Karpas-422 (cell line): ENCODE measurements around the gene SEPTIN8. TPM values are rescaled to one million over a fixed set of nuclear protein-coding genes. Genes with fewer than 3 reads are reported as not detected.

Source experiments
- DNase-seq: peaks from one replicate; pipeline ENCODE4 v3.0.0-alpha.2; 2015
- H2AFZ ChIP-seq: fragments of 200-600 bp; sonication (generic); 2 replicates; pipeline ENCODE4 v1.6.1; 2014; ENCODE audit warnings: antibody characterized with exemption, low read length, mixed read lengths
- H3K27ac ChIP-seq: fragments of 200-600 bp; sonication (generic); 2 replicates; pipeline ENCODE4 v1.5.1; 2014; ENCODE audit warnings: mild to moderate bottlenecking, low read length, moderate library complexity
- H3K27me3 ChIP-seq: fragments of 200-600 bp; sonication (generic); 2 replicates; pipeline ENCODE4 v1.6.1; 2014; ENCODE audit warnings: low read length, mixed read lengths
- H3K36me3 ChIP-seq: fragments of 200-600 bp; sonication (generic); 2 replicates; pipeline ENCODE4 v1.6.1; 2014; ENCODE audit warnings: low read length, mixed read lengths; ENCODE audit not compliant: insufficient read depth
- H3K4me1 ChIP-seq: fragments of 200-600 bp; sonication (generic); 2 replicates; pipeline ENCODE4 v1.6.1; 2014; ENCODE audit warnings: mild to moderate bottlenecking, low read length, mixed read lengths
- H3K4me2 ChIP-seq: fragments of 200-600 bp; sonication (generic); 2 replicates; pipeline ENCODE4 v1.6.1; 2014; ENCODE audit warnings: low read length, low read depth, mild to moderate bottlenecking; ENCODE audit not compliant: poor library complexity, severe bottlenecking
- H3K4me3 ChIP-seq: fragments of 200-600 bp; sonication (generic); 2 replicates; pipeline ENCODE4 v1.5.1; 2014; ENCODE audit warnings: mild to moderate bottlenecking, antibody characterized with exemption, low read length, mixed read lengths
- H3K79me2 ChIP-seq: fragments of 200-600 bp; sonication (generic); 2 replicates; pipeline ENCODE4 v1.6.1; 2014; ENCODE audit warnings: mild to moderate bottlenecking, low read length, mixed read lengths
- H3K9ac ChIP-seq: fragments of 200-600 bp; sonication (generic); 2 replicates; pipeline ENCODE4 v1.6.0; 2014; ENCODE audit warnings: low read length
- H3K9me2 ChIP-seq: fragments of 200-600 bp; sonication (generic), shearing (Covaris generic); replicated peaks from 2 replicates; pipeline ENCODE4 v1.6.0; 2014; ENCODE audit warnings: mild to moderate bottlenecking, low read length, moderate library complexity; ENCODE audit not compliant: insufficient read depth
- H3K9me3 ChIP-seq: fragments of 300-700, 200-600 bp; sonication (generic); 2 replicates; pipeline ENCODE4 v1.6.1; 2014; ENCODE audit warnings: low read length, mixed read lengths
- H4K20me1 ChIP-seq: fragments of 200-600 bp; sonication (generic); 2 replicates; pipeline ENCODE4 v1.6.1; 2014; ENCODE audit warnings: mild to moderate bottlenecking, antibody characterized with exemption, low read length, low read depth; ENCODE audit not compliant: insufficient read depth
- total RNA-seq: library from RNA; depleted of rRNA; stranded (reverse); fragments of >200 nt; shearing (Covaris generic); gene quantifications from 2 replicates; pipeline ENCODE4 v1.2.3, GENCODE V29; 2014; ENCODE audit warnings: low replicate concordance

The SEPTIN8 gene
- total RNA-seq, 1 experiment from 2014 or later: 4.1 TPM

DNA sequence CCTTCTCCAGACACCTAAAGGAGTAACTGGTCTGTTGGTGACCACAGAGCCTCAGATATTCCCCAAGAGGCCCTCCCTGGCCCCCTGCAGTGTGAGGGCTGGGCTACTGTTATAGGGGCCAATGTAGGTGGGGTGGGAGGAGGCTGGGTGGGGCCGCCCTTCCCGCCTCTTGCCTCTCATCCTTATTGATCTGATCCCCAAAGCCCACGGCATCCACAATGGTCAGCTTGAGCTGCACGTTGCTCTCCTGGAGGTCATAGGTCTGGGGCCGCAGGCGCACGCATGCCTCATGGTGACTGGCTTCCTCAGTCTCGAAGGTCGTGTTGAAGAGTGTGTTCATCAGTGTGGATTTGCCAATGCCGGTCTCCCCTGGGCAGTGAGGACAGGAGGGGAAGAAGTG lies 13.0 kb downstream of the SEPTIN8 start:
- Histone ChIP-seq H3K36me3 (no peaks in the 10 kb centered on the region), H3K4me1 (no peaks in the 10 kb centered on the region), H3K9ac (no peak overlapping the region), H4K20me1 (no peaks in the 10 kb centered on the region), H2AFZ (no peak overlapping the region), H3K9me3 (no peaks in the 10 kb centered on the region), H3K4me2 (no peak overlapping the region), H3K27me3 (no peaks in the 10 kb centered on the region), H3K4me3 (no peak overlapping the region), H3K27ac (no peak overlapping the region), H3K79me2 (no peaks in the 10 kb centered on the region), H3K9me2 (no peaks in the 10 kb centered on the region)
- no peak for DNase-seq

DNA sequence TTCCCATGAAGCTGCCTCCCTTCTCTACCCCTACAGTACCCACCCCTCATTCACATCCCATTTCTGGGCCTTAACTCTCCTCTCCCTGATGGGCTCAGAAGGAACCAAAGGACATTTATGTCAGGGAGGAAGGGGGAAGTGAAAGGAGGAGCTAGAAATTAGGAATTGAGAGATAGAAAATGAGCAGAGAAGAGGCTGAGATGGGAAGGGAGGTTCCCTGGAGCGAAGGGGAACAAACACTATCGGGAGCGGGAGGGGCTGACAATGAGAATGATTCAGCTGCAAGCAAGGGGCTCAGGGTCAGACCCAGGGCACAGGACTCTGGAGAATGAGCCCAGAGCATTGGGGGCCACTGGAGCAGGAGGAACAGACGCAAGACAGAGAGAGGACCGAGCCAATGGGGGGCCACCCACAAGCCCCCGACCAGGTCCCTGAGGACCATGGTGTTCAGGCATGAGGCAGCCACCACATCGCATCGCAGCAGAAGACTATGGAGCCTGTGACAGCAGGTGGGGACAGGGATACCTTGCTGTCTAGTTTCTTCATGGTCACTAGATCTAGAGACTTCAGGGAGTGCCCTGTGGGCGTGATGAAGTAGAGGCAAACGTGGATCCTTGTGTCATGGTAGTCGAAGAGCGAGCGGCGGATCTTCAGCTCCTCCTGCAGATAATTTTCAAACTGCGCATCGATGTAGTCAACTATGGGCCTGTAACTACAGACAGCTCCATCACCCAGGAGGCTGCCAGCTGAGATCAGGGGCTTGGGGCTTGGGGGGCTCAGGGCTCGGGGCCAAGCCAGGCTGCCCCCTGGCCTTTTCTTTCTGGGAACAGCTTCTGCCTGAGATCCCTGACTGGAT lies 13.6 kb downstream of the SEPTIN8 start:
- Histone ChIP-seq H3K27ac (no peak overlapping the region), H3K4me2 (no peak overlapping the region), H3K27me3 (no peaks in the 10 kb centered on the region), H3K4me3 (no peak overlapping the region), H3K9me3 (no peaks in the 10 kb centered on the region), H4K20me1 (no peaks in the 10 kb centered on the region), H2AFZ (no peak overlapping the region), H3K36me3 (no peaks in the 10 kb centered on the region), H3K79me2 (no peaks in the 10 kb centered on the region), H3K4me1 (no peaks in the 10 kb centered on the region), H3K9ac (no peak overlapping the region), H3K9me2 (no peaks in the 10 kb centered on the region)
- DNase-seq: no peak

DNA sequence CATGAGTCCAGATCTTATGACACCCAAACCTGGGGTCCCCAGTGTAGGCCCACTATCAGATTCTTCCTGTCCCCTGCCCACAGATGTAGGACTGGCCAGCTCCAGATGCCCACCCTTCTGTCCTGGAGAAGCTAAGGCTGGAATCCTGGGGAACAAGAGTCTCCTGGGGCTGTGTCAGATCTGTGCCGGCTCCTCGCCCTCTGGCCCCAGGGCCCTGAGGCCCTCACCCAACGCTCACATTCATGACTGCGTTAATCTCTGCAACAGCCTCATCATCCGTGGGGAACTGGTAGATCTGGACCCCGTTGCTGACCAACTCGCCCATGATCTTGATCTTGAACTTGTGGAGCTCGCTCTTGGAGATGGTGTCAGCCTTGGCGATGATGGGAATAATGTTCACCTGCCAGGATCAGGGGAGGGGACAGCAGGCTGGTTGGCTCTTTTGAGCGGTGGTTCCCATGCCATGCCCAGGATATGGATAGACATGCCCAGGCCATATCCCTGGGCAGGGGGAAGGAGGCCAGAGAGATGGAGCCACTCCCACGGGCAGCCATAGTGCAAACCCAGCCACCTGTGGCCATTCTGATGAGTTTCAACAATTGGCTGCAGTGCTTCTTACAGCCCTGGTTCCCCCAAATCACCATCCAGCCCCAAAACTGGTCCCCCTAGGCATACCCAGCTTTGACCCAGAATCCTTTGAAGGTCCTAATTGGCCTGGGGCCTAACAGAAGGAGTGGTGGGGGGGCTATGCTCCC lies 14.6 kb downstream of the SEPTIN8 start:
- Histone ChIP-seq H3K9me2 (no peaks in the 10 kb centered on the region), H3K36me3 (no peaks in the 10 kb centered on the region), H3K79me2 (no peaks in the 10 kb centered on the region), H3K4me3 (no peak overlapping the region), H3K27ac (no peak overlapping the region), H3K27me3 (no peaks in the 10 kb centered on the region), H3K4me2 (no peak overlapping the region), H3K4me1 (no peaks in the 10 kb centered on the region), H2AFZ (no peak overlapping the region), H3K9me3 (no peaks in the 10 kb centered on the region), H4K20me1 (no peaks in the 10 kb centered on the region), H3K9ac (no peak overlapping the region)
- no peak for DNase-seq

DNA sequence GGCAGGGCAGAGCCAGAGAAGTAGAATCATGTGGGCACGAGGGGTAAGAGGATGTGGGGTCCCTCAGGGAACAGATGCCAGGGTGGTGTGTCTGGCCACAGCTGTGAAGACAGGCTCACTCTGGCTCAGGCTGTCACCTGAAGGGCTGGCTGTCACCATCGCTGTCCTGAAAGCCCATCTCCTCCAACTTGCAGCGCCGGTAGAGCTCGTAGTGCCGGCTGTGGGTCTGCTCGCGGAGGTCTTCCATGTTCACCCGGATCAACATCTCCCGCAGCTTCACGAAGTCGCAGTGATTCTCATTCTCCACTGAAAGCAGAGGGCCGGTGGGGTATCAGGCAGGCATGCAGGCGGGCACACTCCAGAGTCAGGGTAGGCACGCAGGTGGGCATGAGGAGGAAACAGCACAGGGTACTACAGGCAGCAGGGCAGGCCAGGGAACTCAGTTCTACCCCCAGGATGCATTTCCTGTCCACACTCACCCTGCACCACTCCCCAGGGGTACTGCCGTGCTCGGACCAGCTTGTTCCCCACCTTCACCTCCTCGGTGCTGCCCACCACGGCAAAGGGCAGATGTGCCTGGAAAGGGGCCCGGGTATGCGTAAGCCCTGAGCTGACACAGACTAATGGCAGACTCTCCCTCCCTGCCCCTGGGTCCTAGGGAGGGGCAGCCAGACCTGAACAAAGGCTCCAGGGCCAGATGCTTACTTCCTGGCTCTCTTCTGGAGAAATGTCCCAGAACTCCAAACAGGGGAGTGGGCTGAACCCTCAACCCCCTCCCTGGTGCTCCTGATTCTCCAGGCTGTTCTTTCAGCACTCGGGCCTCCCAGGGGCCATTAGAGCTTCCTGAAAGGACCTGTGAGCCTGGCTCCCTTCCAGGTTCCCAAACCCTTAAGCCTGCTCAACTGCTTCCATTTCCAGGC lies 15.5 kb downstream of the SEPTIN8 start:
- DNase-seq: no peak
- Histone ChIP-seq H3K9me2 (no peaks in the 10 kb centered on the region), H3K79me2 (no peaks in the 10 kb centered on the region), H4K20me1 (no peaks in the 10 kb centered on the region), H3K27ac (no peak overlapping the region), H3K27me3 (no peaks in the 10 kb centered on the region), H3K9me3 (no peaks in the 10 kb centered on the region), H3K9ac (no peak overlapping the region), H3K4me3 (no peak overlapping the region), H3K36me3 (no peaks in the 10 kb centered on the region), H3K4me2 (no peak overlapping the region), H2AFZ (no peak overlapping the region), H3K4me1 (no peaks in the 10 kb centered on the region)

DNA sequence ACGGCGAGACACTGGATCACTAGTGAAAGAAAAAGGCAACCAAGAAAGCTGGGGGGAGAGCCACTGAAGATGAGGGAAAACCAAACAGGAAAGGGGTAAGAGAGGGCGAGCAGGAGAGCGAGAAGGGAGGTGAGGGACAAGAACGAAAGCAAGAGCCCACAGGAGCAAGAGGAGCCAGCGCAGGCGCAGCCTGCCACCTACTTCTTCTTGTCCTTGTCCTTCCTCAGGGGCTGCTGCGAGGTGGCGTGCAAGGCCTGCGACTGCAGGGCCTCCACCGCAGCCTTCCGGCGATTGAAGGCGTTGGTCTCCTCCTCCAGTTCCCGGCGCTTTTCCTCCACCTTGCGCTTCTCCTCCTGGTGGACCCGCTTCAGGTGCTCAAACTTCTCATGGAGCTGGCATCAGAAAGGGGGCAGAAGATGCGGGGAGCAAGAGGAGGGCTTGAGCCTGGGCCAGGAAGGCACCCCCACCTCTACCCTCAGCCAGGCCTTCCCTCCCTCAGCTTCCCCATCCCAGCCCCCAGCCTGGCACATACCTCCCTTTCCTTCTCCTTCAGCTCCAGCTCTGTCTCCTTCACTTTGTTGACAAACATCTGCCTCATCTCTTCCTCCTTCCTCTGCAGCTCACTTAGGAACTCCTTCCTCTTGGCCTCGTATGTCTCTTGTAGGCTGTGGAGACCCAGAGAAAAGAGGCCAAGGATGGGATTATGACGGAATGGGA lies 16.3 kb downstream of the SEPTIN8 start:
- Histone ChIP-seq H2AFZ (no peak overlapping the region), H3K4me3 (no peak overlapping the region), H3K27ac (no peak overlapping the region), H3K9me3 (no peaks in the 10 kb centered on the region), H3K4me1 (no peaks in the 10 kb centered on the region), H4K20me1 (no peaks in the 10 kb centered on the region), H3K79me2 (no peaks in the 10 kb centered on the region), H3K36me3 (no peaks in the 10 kb centered on the region), H3K9ac (no peak overlapping the region), H3K27me3 (no peaks in the 10 kb centered on the region), H3K4me2 (no peak overlapping the region), H3K9me2 (no peaks in the 10 kb centered on the region)
- no peak for DNase-seq

DNA sequence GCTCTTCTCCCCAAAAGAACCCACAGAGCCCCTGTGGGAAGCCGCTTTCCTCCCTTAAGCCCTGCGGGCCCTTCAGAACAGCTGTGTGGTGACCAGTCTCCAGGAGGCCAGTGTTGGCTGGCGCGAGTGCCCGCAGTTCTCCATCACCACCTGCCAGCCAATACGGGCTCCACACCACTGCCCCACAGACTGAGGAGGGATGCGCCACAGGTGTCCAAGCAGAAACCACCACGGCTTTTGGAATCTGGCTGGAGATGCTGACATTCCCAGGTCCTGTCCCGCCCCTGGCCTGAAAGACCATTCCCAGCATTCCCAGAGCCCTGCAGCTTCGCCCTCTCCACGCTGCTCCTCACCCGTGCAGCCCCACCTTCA lies 17.0 kb downstream of the SEPTIN8 start:
- Histone ChIP-seq H3K27ac (no peak overlapping the region), H4K20me1 (no peaks in the 10 kb centered on the region), H3K4me3 (no peak overlapping the region), H3K9me2 (no peaks in the 10 kb centered on the region), H2AFZ (no peak overlapping the region), H3K36me3 (no peaks in the 10 kb centered on the region), H3K27me3 (no peaks in the 10 kb centered on the region), H3K9ac (no peak overlapping the region), H3K9me3 (no peaks in the 10 kb centered on the region), H3K4me1 (no peaks in the 10 kb centered on the region), H3K79me2 (no peaks in the 10 kb centered on the region), H3K4me2 (no peak overlapping the region)
- no peak for DNase-seq

DNA sequence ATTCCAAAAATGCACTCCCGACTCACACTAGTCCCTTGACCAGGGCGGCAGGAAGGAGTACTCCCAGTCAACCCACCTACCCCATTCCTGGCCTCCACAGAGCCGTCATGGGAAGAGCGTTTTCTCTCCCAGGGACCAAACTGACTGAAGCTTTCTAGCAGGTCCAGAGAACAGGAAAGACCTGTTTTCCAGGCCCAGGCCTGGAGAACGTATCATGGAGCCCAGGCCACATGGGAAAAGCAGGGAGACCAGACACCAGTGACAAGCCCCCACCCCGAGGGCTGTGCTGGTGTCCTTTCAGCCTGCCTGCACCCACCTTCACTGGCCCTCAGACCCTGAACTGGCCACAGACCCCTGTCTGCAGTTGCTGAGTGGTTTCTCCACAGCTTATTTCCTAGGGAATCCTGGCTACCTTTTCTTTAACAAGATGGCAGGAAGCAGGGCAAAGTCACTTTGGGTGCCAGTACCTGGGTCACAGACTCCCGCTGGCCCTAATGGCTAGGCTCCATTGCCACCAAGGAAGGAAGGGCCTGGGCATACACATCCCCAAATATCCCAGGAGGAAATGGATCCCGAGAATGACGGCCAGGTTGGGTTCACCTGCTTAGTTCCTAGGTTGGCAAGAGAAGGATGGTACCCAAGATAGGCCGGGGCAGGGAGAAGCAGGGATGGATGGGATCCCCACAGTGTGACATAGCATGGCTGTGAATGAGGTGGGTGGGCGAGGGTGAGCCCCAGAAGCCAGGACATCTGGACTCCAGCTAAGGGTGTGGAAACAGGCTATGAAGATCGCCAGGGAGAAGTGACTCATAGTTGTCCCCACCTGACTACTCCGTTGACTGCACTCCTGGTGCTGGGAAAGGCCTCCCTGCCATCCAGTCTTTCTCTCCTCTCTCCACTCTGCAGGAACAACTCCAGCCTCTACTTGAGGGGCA lies 17.7 kb downstream of the SEPTIN8 start:
- no peak for DNase-seq

More for the DNA sequence above, 17.7 kb downstream of the SEPTIN8 start:
- H3K9me2 ChIP-seq: no peaks in the 10 kb centered on the region
- no peaks in the 10 kb centered on the region for H4K20me1 ChIP-seq
- H3K79me2 ChIP-seq: no peaks in the 10 kb centered on the region
- no peak overlapping the region for H2AFZ ChIP-seq
- H3K27ac ChIP-seq: no peak overlapping the region
- H3K4me1 ChIP-seq: no peaks in the 10 kb centered on the region
- H3K4me2 ChIP-seq: no peak overlapping the region
- H3K4me3 ChIP-seq: no peak overlapping the region
- H3K9ac ChIP-seq: no peak overlapping the region
- H3K9me3 ChIP-seq: no peaks in the 10 kb centered on the region
- no peaks in the 10 kb centered on the region for H3K36me3 ChIP-seq
- no peaks in the 10 kb centered on the region for H3K27me3 ChIP-seq
